ENCODE data around the gene IRGC.
"Not testable (repeated sequence)": the region's sequence is repeated elsewhere in the genome, so short reads cannot be mapped to it uniquely, and the experiment has no call there.

IRGC gene

DNA sequence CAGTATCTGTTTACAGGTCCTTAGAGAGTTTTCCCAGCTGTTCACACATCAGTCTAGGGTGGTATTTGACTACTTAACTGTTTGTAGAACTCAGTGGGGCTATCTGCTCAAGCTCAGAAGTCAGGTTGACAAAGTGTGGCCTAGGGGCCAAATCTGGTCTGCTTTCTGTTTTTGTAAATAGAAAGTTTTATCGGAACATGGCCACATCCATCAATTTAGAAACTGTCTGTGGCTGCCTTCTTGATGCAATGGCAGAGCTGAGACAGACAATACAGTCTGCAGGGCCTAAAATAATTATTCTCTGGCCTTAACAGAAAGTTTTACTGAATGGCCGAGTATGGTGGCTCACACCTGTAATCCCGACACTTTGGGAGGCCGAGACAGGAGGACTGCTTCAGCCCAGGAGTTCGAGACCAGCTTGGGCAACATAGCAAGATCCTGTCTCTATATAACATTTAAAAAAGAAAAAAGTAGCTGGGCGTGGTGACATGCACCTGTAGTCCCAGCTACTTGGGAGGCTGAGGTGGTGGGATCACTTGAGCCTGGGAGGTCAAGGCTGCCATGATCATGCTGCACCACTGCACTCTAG, 36.5 kb downstream of the IRGC start:
- H3K4me1 Mint-ChIP-seq: peaks cover 86% of the 10 kb centered on the region

GRCh38 chr19:43754253-43754502, 38.3 kb downstream of the IRGC start:
- Mint-ChIP-seq H3K4me1 (peaks cover 83% of the 10 kb centered on the region), H3K9me3 (no peaks in the 10 kb centered on the region), H3K36me3 (peaks cover 68% of the 10 kb centered on the region), H3K27ac (peak overlapping the region; percentile 99), H3K4me3 (peak overlapping the region; percentile 98)
- ATAC-seq (no peak), DNase-seq (ENCODE audit: low spot score in 2 of 2) (peak in 1 of 2 donors; percentile 95)

More for the DNA sequence above, 36.5 kb downstream of the IRGC start:
- peak overlapping the region; percentile 98 for H3K4me3 Mint-ChIP-seq
- H3K27ac Mint-ChIP-seq: peak overlapping the region; percentile 99
- peaks cover 82% of the 10 kb centered on the region for H3K36me3 Mint-ChIP-seq
- DNase-seq (ENCODE audit: low spot score in 2 of 2) (peak in 1 of 2 donors; percentile 67), ATAC-seq (no peak)
- no peaks in the 10 kb centered on the region for H3K9me3 Mint-ChIP-seq

- Mint-ChIP-seq H3K4me3 (peak within 1 kb of the TSS; percentile 98), H3K36me3 (peaks cover 63% of the 10 kb centered on the region), H3K9me3 (no peaks in the 10 kb centered on the region), H3K27ac (peak within 1 kb of the TSS; percentile 99), H3K4me1 (peaks cover 85% of the 10 kb centered on the region)
- peak; percentile 84 for ATAC-seq
- DNase-seq (ENCODE audit: low spot score in 2 of 2): peak; percentile 98 to 100
Observed at GRCh38 chr19:43754503-43755255, 38.8 kb downstream of the IRGC start, which contains the start of gene SMG9. TSS of gene SMG9 (minus strand) at chr19:43754962. CDS start at chr19:43750741, 4,221 bp downstream.

GRCh38 chr19:43755256-43755801, 39.5 kb downstream of the IRGC start:
- Mint-ChIP-seq H3K27ac (peak overlapping the region; percentile 99), H3K4me1 (peaks cover 81% of the 10 kb centered on the region), H3K4me3 (peak overlapping the region; percentile 98), H3K36me3 (peaks cover 57% of the 10 kb centered on the region), H3K9me3 (no peaks in the 10 kb centered on the region)
- DNase-seq (ENCODE audit: low spot score in 2 of 2): peak; percentile 72 to 90
- no peak for ATAC-seq

GRCh38 chr19:43759515-43759914, 43.6 kb downstream of the IRGC start:
- peak overlapping the region; percentile 48 for H3K27ac Mint-ChIP-seq

GRCh38 chr19:43760941-43761340, 45.1 kb downstream of the IRGC start:
- no peaks in the 10 kb centered on the region for H3K9me3 Mint-ChIP-seq
- H3K4me1 Mint-ChIP-seq: peaks cover 86% of the 10 kb centered on the region
- peaks cover 53% of the 10 kb centered on the region for H3K36me3 Mint-ChIP-seq

More at GRCh38 chr19:43759515-43759914, 43.6 kb downstream of the IRGC start:
- Mint-ChIP-seq H3K9me3 (no peaks in the 10 kb centered on the region), H3K36me3 (peaks cover 53% of the 10 kb centered on the region), H3K4me1 (peaks cover 82% of the 10 kb centered on the region), H3K4me3 (no peak overlapping the region)
- DNase-seq (ENCODE audit: low spot score in 2 of 2): no peak
- no peak for ATAC-seq

GRCh38 chr19:43762814-43763213, 46.9 kb downstream of the IRGC start:
- no peak for DNase-seq (ENCODE audit: low spot score in 2 of 2)
- H3K9me3 Mint-ChIP-seq: no peaks in the 10 kb centered on the region
- ATAC-seq: no peak
- peaks cover 86% of the 10 kb centered on the region for H3K4me1 Mint-ChIP-seq
- H3K4me3 Mint-ChIP-seq: peak overlapping the region; percentile 56
- peak overlapping the region; percentile 96 for H3K27ac Mint-ChIP-seq
- H3K36me3 Mint-ChIP-seq: peaks cover 54% of the 10 kb centered on the region

More at GRCh38 chr19:43760941-43761340, 45.1 kb downstream of the IRGC start:
- H3K4me3 Mint-ChIP-seq: no peak overlapping the region
- ATAC-seq: no peak
- DNase-seq (ENCODE audit: low spot score in 2 of 2): no peak
- no peak overlapping the region for H3K27ac Mint-ChIP-seq

DNA sequence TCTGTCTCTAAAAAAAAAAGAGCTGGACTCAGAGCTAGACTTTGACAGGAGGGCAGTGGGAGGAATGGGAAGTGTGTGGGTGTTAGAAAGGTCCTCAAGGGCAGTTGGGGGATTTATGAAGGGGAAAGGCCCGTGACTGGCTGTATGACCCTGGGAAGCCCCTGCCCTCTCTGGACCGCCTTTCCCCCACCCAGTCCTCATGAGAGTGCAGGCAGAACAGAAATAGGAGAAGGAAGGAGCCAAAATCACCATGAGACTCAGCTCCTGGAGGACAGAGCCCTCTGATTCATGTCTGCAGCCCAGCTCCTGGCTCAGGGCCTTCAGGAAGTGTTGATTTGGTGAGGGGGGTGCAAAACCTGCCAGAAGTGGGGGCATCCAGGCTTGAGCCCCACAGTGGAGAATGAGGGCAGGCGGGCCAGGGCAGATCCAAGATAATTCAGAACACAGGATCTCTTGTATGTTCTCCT, 47.6 kb downstream of the IRGC start:
- Mint-ChIP-seq H3K36me3 (peaks cover 61% of the 10 kb centered on the region), H3K9me3 (no peaks in the 10 kb centered on the region), H3K4me1 (peaks cover 79% of the 10 kb centered on the region), H3K27ac (peak overlapping the region; percentile 96), H3K4me3 (peak overlapping the region; percentile 56)
- ATAC-seq (peak; percentile 1), DNase-seq (ENCODE audit: low spot score in 2 of 2) (peak in 1 of 2 donors; percentile 72)

GRCh38 chr19:43764684-43765083, 48.8 kb downstream of the IRGC start:
- ATAC-seq; DNase-seq (ENCODE audit: low spot score in 2 of 2); H3K9me3 Mint-ChIP-seq: not testable (repeated sequence)
- peak overlapping the region; percentile 56 for H3K4me3 Mint-ChIP-seq
- peaks cover 73% of the 10 kb centered on the region for H3K36me3 Mint-ChIP-seq
- peaks cover 81% of the 10 kb centered on the region for H3K4me1 Mint-ChIP-seq
- peak overlapping the region; percentile 96 for H3K27ac Mint-ChIP-seq

- Mint-ChIP-seq H3K36me3 (peaks cover 79% of the 10 kb centered on the region), H3K4me1 (peaks cover 86% of the 10 kb centered on the region), H3K9me3 (no peaks in the 10 kb centered on the region), H3K4me3 (peak overlapping the region; percentile 56), H3K27ac (peak overlapping the region; percentile 96)
- DNase-seq (ENCODE audit: low spot score in 2 of 2): peak; percentile 77 to 96
- ATAC-seq: peak; percentile 90
Observed at GRCh38 chr19:43765109-43765876, 49.4 kb downstream of the IRGC start.

DNA sequence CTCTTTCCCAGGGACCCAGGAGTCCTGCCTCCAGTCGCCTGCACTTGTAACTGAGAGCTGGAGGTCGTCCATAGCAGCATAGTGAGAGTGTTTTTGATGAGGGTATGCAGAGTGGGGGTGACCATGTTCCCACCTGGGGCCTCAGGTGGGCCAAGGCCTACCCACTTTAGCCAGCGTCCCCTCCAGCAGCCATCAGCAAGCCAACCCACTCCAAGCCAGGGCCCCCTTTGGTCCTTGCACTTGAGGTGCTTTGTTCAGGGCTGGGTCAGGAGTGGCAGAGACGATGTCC, 50.8 kb downstream of the IRGC start:
- Mint-ChIP-seq H3K4me1 (peaks cover 86% of the 10 kb centered on the region), H3K9me3 (no peaks in the 10 kb centered on the region), H3K4me3 (peak overlapping the region; percentile 56), H3K27ac (peak overlapping the region; percentile 96), H3K36me3 (peaks cover 90% of the 10 kb centered on the region)
- DNase-seq (ENCODE audit: low spot score in 2 of 2) (peak in 1 of 2 donors; percentile 60), ATAC-seq (no peak)

DNA sequence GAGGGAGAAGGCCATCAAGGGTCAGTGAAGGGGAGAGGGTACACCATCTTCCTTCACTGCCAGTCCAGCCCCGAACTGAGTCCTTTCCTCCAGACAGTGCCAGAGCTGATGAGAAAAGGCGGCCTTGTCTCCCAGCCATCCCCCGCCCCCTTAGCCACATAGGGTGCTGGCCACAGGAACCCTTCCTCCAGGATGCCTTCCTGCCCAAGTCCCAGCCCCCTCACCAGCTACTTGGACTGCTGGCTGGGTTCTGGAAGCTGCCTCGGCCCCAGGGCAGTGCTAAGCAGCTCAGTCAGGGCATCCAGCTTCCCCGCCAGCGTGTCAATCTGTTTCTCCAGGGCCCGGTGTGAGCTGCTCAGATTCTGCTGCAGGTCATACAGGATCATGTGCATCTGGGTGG, 51.4 kb downstream of the IRGC start:
- Mint-ChIP-seq H3K4me3 (peak overlapping the region; percentile 56), H3K36me3 (peaks cover 95% of the 10 kb centered on the region), H3K4me1 (peaks cover 80% of the 10 kb centered on the region), H3K9me3 (no peaks in the 10 kb centered on the region), H3K27ac (peak overlapping the region; percentile 96)
- ATAC-seq (no peak), DNase-seq (ENCODE audit: low spot score in 2 of 2) (no peak)

DNA sequence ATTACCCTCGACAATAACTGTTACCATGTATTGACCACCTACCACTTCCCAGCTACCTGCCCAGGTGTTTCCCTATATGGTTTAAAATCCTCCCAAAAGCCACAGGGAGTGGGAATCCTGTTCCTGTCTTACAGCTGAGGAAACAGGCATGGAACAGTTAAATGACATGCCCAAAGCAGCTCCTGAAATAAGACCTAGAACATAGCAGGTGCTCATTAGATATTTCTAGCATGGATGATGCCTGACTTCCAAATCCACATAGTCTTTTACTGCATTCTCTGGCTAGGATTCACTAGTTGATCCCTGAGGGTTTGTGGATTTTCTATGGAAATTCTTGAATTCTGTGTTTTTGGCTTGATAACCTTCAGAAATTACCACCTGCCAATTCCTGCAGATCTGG, 51.9 kb downstream of the IRGC start:
- peak overlapping the region; percentile 96 for H3K27ac Mint-ChIP-seq
- H3K4me3 Mint-ChIP-seq: peak overlapping the region; percentile 56
- DNase-seq (ENCODE audit: low spot score in 2 of 2) (no peak), ATAC-seq (no peak)
- no peaks in the 10 kb centered on the region for H3K9me3 Mint-ChIP-seq
- H3K36me3 Mint-ChIP-seq: peaks cover 98% of the 10 kb centered on the region
- peaks cover 75% of the 10 kb centered on the region for H3K4me1 Mint-ChIP-seq

DNA sequence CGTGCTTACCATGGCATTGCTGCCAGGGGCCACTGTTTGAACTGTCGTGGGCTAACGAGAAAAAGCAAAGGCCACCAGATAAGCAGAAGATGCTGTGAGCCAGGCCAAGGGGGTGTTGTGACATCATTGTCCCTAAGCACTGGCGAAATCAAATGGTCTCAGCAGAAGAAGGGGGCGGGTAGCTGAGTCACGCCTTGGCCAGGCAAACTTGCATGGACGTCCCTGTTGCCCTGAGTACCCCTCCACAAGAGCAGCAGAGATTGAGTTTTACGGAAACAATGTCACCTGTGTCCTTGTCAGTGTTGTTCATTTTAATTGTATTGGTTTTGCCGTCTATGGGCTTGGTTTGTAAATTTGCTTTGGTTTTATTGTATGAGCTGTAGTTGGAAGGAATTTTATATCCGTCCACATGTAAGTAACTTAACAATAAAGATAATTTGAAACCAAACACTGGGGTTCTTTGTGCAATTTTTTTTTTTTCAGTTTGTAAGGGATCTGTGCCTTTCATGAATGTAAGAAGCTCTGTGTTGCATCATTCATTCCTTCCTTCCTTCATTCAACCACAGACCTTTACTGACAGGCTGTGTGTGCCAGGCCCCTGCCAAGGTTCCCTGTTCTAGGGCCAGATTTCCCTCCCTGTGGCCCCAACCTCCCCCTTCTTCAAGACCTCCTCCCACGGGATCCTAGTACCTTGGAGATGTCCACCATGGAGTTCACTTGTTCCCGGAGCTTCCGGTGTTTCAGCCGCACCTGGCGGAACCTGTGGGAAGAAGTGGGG, 52.6 kb downstream of the IRGC start:
- peaks cover 98% of the 10 kb centered on the region for H3K36me3 Mint-ChIP-seq
- H3K9me3 Mint-ChIP-seq: no peaks in the 10 kb centered on the region

GRCh38 chr19:43769256-43769655, 53.4 kb downstream of the IRGC start:
- Mint-ChIP-seq H3K36me3 (peaks cover 99% of the 10 kb centered on the region), H3K27ac (no peak overlapping the region), H3K9me3 (no peaks in the 10 kb centered on the region), H3K4me3 (no peak overlapping the region), H3K4me1 (peaks cover 60% of the 10 kb centered on the region)
- DNase-seq (ENCODE audit: low spot score in 2 of 2): no peak
- no peak for ATAC-seq

More for the DNA sequence above, 52.6 kb downstream of the IRGC start:
- DNase-seq (ENCODE audit: low spot score in 2 of 2) (no peak), ATAC-seq (no peak)
- Mint-ChIP-seq H3K4me1 (peaks cover 68% of the 10 kb centered on the region), H3K27ac (no peak overlapping the region), H3K4me3 (no peak overlapping the region)
